Naive thymus-derived CD4-positive, alpha-beta T cell (primary cell): ENCODE measurements around the gene AKT3. TPM values are rescaled to one million over a fixed set of nuclear protein-coding genes. Genes with fewer than 3 reads are reported as not detected.

Source experiments
- ATAC-seq: fragments of 150-1000 bp; cut with Tn5 transposase; 2 replicates; pipeline ENCODE4 v1.10.0; 2021; ENCODE audit warnings: mild to moderate bottlenecking, moderate library complexity
- CTCF ChIA-PET: fragments of 350-600 bp; sonication (Branson Sonifier 250); formaldehyde crosslinking; loops from one replicate; lab custom pipeline; 2021; ENCODE audit warnings: antibody characterized with exemption; lab: Charles Lee
- POLR2A ChIA-PET: fragments of 350-600 bp; sonication (Branson Sonifier 250); formaldehyde crosslinking; loops from one replicate; lab custom pipeline; 2021; ENCODE audit warnings: antibody characterized with exemption, inconsistent platforms; lab: Charles Lee
- DNase-seq, 9 donors: peaks; one replicate each; pipeline versions ENCODE4 v3.0.0 to v3.0.0-alpha.2; 2020 to 2022; ENCODE audit warnings: mixed read lengths in 1 of 9
- H3K27ac ChIP-seq: one replicate; pipeline ENCODE4 v1.7.0; 2013; ENCODE audit warnings: mild to moderate bottlenecking, low read depth, low read length, moderate library complexity
- H3K27me3 ChIP-seq, 2 donors: one replicate each; pipeline ENCODE4 v1.7.0; 2013; ENCODE audit warnings: low read length in 2 of 2, mild to moderate bottlenecking in 2 of 2, moderate library complexity in 2 of 2; ENCODE audit not compliant: control insufficient read depth in 2 of 2, insufficient read depth in 2 of 2
- H3K36me3 ChIP-seq, 3 experiments: 1 replicate in 2 of 3; 2 replicates in 1 of 3; pipeline ENCODE4 v1.7.0; 2013; ENCODE audit warnings: low read length in 3 of 3, mild to moderate bottlenecking in 3 of 3, moderate library complexity in 1 of 3; ENCODE audit not compliant: insufficient read depth in 3 of 3, control insufficient read depth in 2 of 3
- H3K4me1 ChIP-seq, 2 donors: one replicate each; pipeline ENCODE4 v1.7.0; 2013; ENCODE audit warnings: low read length in 2 of 2, mild to moderate bottlenecking in 2 of 2, moderate library complexity in 1 of 2; ENCODE audit not compliant: control insufficient read depth in 2 of 2, insufficient read depth in 2 of 2
- H3K4me3 ChIP-seq: 2 replicates; pipeline ENCODE4 v1.7.0; 2013; ENCODE audit warnings: mild to moderate bottlenecking, low read length
- H3K9me3 ChIP-seq, 3 experiments: 1 replicate in 2 of 3; 2 replicates in 1 of 3; pipeline ENCODE4 v1.7.0; 2013; ENCODE audit warnings: low read length in 3 of 3; ENCODE audit not compliant: control insufficient read depth in 2 of 3
- H3K27ac Mint-ChIP-seq, 9 donors: one replicate each; pipeline ENCODE4 v1.8.0; 2020 to 2022; ENCODE audit warnings: mixed read lengths in 9 of 9, mild to moderate bottlenecking in 8 of 9, moderate library complexity in 5 of 9, inconsistent platforms in 2 of 9
- H3K27me3 Mint-ChIP-seq, 5 donors: one replicate each; pipeline ENCODE4 v1.8.0; 2021 to 2022; ENCODE audit warnings: mixed read lengths in 5 of 5, mild to moderate bottlenecking in 1 of 5
- H3K36me3 Mint-ChIP-seq, 5 donors: one replicate each; pipeline ENCODE4 v1.8.0; 2020 to 2022; ENCODE audit warnings: mixed read lengths in 5 of 5, mild to moderate bottlenecking in 3 of 5, inconsistent platforms in 1 of 5
- H3K4me1 Mint-ChIP-seq, 7 donors: one replicate each; pipeline ENCODE4 v1.8.0; 2020 to 2022; ENCODE audit warnings: mixed read lengths in 7 of 7, mild to moderate bottlenecking in 3 of 7, inconsistent platforms in 1 of 7
- H3K4me3 Mint-ChIP-seq, 10 donors: one replicate each; pipeline ENCODE4 v1.8.0; 2020 to 2022; ENCODE audit warnings: mild to moderate bottlenecking in 10 of 10, mixed read lengths in 10 of 10, moderate library complexity in 6 of 10, inconsistent platforms in 2 of 10
- H3K9me3 Mint-ChIP-seq, 11 donors: one replicate each; pipeline ENCODE4 v1.8.0; 2020 to 2022; ENCODE audit warnings: mixed read lengths in 11 of 11, mild to moderate bottlenecking in 4 of 11, inconsistent platforms in 1 of 11, moderate library complexity in 1 of 11
- intact Hi-C, 2 donors: fragments of 100-400 bp; cut with micrococcal nuclease; formaldehyde crosslinking; loops; one replicate each; pipeline ENCODE4 v1.15.1; 2023
- polyA plus RNA-seq, 2 donors: library from polyadenylated mRNA; unstranded; fragments of 300-500 nt; fragmentation: Illumina TruSeq; gene quantifications; one replicate each; pipeline ENCODE4 v1.2.3, GENCODE V29; 2021
- total RNA-seq, 6 experiments: library from RNA in 5 of 6; stranded (reverse) in 5 of 6; gene quantifications; 1 replicate in 5 of 6; 2 replicates in 1 of 6; pipeline ENCODE4 v1.2.3 and lab custom pipeline; 2021 to 2026

AKT3 gene
- total and polyA plus RNA-seq, 7 experiments from 2014 or later, result 1.6 to 123 (median 69.4) TPM

- no peak overlapping the region for H3K4me3 Mint-ChIP-seq
- no peaks in the 10 kb centered on the region for H3K27me3 Mint-ChIP-seq
- CTCF ChIA-PET, result no interaction called here
These were observed 411.2 kb downstream of the AKT3 start for GRCh38 chr1:243438815-243439214.

More at GRCh38 chr1:243438815-243439214, 411.2 kb downstream of the AKT3 start:
- peaks cover 0 to 8% (median 0%) of the 10 kb centered on the region in 7 donors for H3K4me1 Mint-ChIP-seq
- H3K9me3 ChIP-seq, result no peaks in the 10 kb centered on the region
- no peaks in the 10 kb centered on the region for H3K4me1 ChIP-seq
- ATAC-seq, result no peak
- intact Hi-C loops, result no loop called here
- no peak overlapping the region for H3K27ac ChIP-seq
- H3K36me3 Mint-ChIP-seq, result peaks cover 4 to 26% (median 13%) of the 10 kb centered on the region in 5 donors
- no peak overlapping the region for H3K27ac Mint-ChIP-seq
- H3K36me3 ChIP-seq, result peaks cover 0 to 5% (median 0%) of the 10 kb centered on the region in 3 experiments
- no peaks in the 10 kb centered on the region for H3K27me3 ChIP-seq
- no peak for DNase-seq
- POLR2A ChIA-PET, result no interaction called here
- no peaks in the 10 kb centered on the region for H3K9me3 Mint-ChIP-seq
- no peak overlapping the region for H3K4me3 ChIP-seq

Other genes starting within 250 kb of the AKT3 start
- gene ZBTB18, start 201.0 kb upstream of the AKT3 start, total RNA-seq, result 10 to 100 TPM; 15.5 to 90.7 (median 50.5) TPM
- 1 to 10 TPM; 3.6 to 3.9 TPM for gene ZBTB18, start 201.0 kb upstream of the AKT3 start, polyA plus RNA-seq